Tibial nerve (tissue), 4 donors: ENCODE measurements around the gene BCKDHB.

Experiments used
- EP300 ChIP-seq, 2 donors: sonication (generic); formaldehyde crosslinking; IDR thresholded peaks; one replicate each; pipeline ENCODE4 v1.6.1; 2017; ENCODE audit warnings: antibody characterized with exemption in 2 of 2, mild to moderate bottlenecking in 1 of 2
- POLR2A ChIP-seq, 2 donors: fragments of 450-650 bp; IDR thresholded peaks; one replicate each; pipeline ENCODE4 v1.6.1; 2017; ENCODE audit warnings: antibody characterized with exemption in 2 of 2, mild to moderate bottlenecking in 2 of 2, moderate library complexity in 2 of 2
- TF ChIP-seq, protein P1 (sequence below), 5 experiments: fragments of 200-600 bp in 3 of 5; fragments of 450-650 bp in 2 of 5; sonication (generic) in 3 of 5; IDR thresholded peaks; one replicate each; pipeline ENCODE4 v1.5.1; 2016 to 2019; ENCODE audit warnings: antibody characterized with exemption in 5 of 5, mild to moderate bottlenecking in 3 of 5, moderate library complexity in 2 of 5

DNA sequence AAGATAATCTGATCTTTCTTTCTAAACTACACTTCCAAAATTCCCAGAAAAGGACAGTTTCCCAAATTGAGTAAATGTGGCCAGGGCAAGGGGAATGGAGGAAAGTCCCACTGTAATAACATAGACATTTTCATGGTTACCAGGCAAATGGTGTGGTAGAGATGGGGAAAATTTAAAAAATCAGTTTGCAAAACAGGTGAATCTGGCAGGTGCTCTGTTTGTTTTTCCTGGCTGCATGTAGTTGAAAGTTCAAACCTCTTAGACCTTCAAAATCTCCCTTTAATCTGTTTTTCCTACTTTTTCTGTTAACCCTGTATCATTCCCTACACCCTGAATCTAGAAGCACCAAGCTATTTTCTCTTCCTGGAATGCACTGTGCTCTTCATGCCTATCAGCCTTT lies 2.0 kb upstream of the BCKDHB start:
- TF ChIP-seq, protein P1, sequence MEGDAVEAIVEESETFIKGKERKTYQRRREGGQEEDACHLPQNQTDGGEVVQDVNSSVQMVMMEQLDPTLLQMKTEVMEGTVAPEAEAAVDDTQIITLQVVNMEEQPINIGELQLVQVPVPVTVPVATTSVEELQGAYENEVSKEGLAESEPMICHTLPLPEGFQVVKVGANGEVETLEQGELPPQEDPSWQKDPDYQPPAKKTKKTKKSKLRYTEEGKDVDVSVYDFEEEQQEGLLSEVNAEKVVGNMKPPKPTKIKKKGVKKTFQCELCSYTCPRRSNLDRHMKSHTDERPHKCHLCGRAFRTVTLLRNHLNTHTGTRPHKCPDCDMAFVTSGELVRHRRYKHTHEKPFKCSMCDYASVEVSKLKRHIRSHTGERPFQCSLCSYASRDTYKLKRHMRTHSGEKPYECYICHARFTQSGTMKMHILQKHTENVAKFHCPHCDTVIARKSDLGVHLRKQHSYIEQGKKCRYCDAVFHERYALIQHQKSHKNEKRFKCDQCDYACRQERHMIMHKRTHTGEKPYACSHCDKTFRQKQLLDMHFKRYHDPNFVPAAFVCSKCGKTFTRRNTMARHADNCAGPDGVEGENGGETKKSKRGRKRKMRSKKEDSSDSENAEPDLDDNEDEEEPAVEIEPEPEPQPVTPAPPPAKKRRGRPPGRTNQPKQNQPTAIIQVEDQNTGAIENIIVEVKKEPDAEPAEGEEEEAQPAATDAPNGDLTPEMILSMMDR (IDR thresholded peaks at IDR 0.05) = no peak
- TF ChIP-seq POLR2A (IDR thresholded peaks at IDR 0.05) (no peak), EP300 (IDR thresholded peaks at IDR 0.05) (no peak)
